GM12892 (cell line): ENCODE results near the gene CIITA.

Source experiments
- DNase-seq: peaks from one replicate; pipeline ENCODE4 v3.0.0; 2011; ENCODE audit not compliant: insufficient read length
- FAIRE-seq: peaks from 2 replicates; lab custom pipeline; 2011; peaks lifted over from hg19 to GRCh38; lab: Jason Lieb, UNC
- POLR2A ChIP-seq: IDR thresholded peaks from 2 replicates; pipeline ENCODE4 v1.6.1; 2011; ENCODE audit warnings: low read depth, low read length, control low read depth
- POLR2AphosphoS5 ChIP-seq: IDR thresholded peaks from 2 replicates; pipeline ENCODE4 v1.6.1; 2011; ENCODE audit warnings: low read depth, low read length, control low read depth
- TAF1 ChIP-seq: IDR thresholded peaks from 2 replicates; pipeline ENCODE4 v1.6.1; 2011; ENCODE audit warnings: low read depth, mild to moderate bottlenecking, control low read depth, low read length, borderline replicate concordance

The CIITA gene

GRCh38 chr16:10972108-10972818 lies 95.3 kb downstream of the CIITA start:
- TF ChIP-seq TAF1 (no peak), POLR2AphosphoS5 (no peak), POLR2A (no peak)
- DNase-seq (no peak), FAIRE-seq (no peak)

DNA sequence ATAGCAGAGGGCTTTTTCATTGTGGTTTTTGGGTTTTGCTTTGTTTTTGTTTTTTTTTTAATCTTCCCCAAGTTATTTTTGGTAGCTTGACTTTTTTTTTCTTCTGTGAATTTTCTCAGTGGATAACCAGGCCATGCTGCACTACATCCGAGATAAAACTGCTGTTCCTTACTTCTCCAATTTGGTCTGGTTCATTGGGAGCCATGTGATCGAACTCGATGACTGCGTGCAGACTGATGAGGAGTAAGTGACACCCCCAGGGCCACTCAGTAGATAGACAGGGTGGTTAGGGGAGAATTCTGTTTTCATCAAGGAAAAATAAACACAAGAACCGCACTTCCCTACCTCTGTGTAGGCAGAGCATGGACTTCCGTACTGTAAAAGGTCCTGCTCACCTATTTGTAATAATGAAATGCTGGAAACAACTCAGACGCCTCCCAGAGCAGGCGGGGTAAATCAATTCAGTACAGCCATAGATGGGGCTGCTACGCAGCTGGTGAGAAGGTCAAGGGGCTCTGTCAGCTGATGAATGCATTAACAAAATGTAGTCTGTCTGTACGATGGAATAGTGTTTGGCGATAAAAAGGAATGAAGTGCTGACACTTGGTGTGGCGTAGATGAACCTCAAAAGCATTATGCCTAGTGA lies 95.9 kb downstream of the CIITA start:
- TF ChIP-seq POLR2AphosphoS5 (no peak), POLR2A (no peak), TAF1 (no peak)
- no peak for DNase-seq
- FAIRE-seq = no peak

DNA sequence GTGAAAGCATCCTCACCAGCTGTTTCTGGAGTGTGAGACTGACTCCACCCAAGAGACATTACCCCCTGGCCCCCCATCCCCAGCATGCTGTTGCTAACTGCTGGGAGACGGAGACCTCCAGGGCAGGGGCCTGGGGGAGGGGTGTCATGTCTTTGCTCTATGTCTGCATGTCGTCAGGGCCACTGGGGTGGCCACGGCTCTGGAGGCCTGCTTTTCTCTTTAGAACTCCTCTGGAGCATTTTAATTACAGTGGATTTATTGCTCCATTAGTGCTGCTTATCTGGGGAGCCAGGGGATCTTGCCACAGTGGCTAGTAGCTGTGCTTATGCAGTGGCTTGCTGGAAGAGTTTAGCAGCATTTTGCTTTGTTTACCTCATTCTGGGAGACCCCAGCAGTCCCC lies 99.6 kb downstream of the CIITA start:
- no peak for FAIRE-seq
- no peak for DNase-seq
- no peak for TF ChIP-seq POLR2A
- TF ChIP-seq TAF1 = no peak
- no peak for TF ChIP-seq POLR2AphosphoS5

GRCh38 chr16:10978124-10978523 lies 101.1 kb downstream of the CIITA start:
- FAIRE-seq (no peak), DNase-seq (no peak)
- TF ChIP-seq TAF1 = no peak

DNA sequence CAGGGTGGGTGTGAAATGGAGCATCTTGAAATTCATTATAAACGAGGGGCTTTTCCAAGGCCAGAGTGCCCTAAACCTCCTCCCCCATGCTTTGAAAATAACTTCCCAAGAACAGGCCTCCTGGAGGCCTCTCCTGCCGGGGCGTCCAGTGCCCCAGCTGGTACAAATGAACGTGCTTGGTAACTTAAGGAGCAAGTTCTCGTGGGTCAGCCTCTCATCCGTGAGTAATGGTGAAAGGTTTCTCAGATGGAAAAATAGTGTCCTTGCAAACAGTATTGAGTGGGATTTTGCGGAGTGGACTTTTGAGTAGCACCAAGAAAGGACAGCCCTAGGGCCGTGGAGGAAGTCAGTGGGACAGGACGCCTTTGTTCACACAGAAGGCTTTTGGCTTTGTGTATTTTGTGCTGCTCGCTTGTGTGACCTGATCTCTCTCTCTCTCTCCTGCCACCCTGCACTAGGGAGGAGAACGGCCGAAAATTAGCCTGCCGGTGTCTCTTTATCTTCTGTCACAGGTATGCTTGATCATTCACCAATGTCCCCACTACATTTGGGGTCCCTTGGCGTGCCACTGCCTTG lies 102.0 kb downstream of the CIITA start:
- DNase-seq = no peak
- FAIRE-seq = no peak
- TF ChIP-seq POLR2A = no peak

DNA sequence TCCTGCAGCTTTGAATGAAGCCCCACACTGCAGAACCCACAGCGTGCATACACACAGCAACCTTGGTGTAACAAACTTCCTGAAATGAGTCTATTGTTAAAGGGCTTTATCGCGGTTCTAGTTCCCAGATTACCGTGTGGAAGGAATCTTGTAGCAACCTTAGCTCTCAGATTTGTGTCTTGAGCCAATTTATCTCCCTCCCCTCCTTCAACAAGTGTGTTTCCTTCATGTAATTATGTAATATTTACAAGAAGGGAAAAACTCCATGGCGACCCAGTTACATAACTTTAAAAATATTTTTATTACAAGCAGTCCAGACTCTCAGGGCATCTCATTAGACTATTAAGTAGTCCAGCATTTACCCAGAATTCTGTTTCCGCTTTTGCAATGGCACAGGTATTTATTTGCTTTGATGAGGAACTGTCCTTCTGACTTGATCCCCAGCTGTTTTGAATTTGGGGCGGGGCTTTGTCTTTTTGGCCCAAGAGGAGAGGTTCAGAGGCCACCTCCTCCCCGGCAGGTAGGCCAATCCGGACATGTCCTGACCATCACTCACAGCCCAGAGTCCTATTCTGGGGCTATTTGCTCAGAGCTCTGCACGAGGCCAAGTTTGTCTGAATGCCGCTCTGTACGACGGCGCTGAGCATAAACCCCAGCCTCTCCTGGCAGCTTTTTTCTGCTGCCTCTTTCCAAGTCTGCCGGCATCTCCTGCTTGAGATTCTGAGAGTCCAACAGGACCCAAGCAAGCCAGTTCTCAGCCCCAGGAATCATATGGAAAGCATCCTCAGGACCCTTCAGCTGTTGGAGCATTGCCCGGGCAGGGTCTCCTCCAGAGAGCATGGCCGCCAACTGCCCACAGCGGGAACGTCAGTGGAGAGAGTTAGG lies 103.0 kb downstream of the CIITA start:
- TF ChIP-seq POLR2AphosphoS5 = no peak
- TF ChIP-seq TAF1 = no peak
- no peak for TF ChIP-seq POLR2A
- DNase-seq (no peak), FAIRE-seq (no peak)

DNA sequence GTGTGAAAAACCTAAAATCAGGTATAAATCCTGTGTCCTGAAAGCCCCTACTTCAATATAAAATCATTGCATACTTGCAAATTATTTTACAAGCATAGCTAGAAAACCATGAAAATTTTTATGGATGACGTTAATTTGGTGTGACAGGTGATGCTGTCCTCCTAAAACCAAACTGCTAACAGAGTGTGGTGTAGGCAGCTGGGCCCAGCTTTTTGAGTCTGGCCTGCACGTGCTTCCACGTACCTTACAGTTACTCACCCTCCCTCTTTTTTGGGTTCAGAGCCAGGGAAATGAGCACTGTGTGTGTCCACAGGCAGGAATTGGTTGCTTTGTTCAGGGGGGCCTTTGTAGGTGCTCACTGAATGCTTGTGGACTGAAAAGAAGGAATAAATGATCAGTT lies 103.8 kb downstream of the CIITA start:
- FAIRE-seq (no peak), DNase-seq (no peak)
- TF ChIP-seq POLR2AphosphoS5 = no peak
- no peak for TF ChIP-seq TAF1
- TF ChIP-seq POLR2A = no peak

- no peak for TF ChIP-seq POLR2A
- TF ChIP-seq POLR2AphosphoS5 = no peak
- TF ChIP-seq TAF1 = no peak
- FAIRE-seq = peak; percentile 88
- DNase-seq = no peak
Measured at GRCh38 chr16:10981697-10982216, 104.8 kb downstream of the CIITA start.

DNA sequence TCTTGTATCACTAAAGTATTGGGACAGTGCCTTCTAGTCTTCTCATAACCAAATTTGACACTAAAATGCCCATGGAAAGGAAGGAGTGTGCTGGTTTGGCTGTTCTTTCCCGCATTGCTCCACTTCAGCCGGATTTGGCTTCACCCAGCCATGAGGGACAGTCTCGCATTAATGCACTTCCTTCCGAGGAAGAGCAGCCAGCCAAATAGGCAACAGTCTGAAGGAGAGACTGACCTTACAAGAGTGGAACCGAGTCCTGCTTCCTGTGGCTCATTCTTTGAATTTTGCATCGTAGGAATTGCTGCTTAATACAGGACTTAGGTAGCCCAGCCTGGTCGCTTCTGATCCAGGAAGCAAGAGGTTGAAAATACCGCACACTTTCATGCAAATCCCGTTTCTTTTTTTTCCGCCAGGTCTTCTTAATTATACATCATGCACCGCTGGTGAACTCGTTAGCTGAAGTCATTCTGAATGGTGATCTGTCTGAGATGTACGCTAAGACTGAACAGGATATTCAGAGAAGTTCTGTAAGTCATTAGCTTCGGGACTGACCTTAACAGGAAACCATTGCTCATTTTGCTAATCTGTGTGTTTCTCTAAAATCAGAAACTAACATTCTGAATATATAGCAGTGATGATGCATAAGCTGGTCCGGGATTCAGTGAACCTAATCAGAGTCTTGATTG lies 105.6 kb downstream of the CIITA start:
- DNase-seq = no peak
- no peak for TF ChIP-seq POLR2AphosphoS5
- no peak for TF ChIP-seq TAF1
- no peak for TF ChIP-seq POLR2A
- FAIRE-seq = peak; percentile 33

DNA sequence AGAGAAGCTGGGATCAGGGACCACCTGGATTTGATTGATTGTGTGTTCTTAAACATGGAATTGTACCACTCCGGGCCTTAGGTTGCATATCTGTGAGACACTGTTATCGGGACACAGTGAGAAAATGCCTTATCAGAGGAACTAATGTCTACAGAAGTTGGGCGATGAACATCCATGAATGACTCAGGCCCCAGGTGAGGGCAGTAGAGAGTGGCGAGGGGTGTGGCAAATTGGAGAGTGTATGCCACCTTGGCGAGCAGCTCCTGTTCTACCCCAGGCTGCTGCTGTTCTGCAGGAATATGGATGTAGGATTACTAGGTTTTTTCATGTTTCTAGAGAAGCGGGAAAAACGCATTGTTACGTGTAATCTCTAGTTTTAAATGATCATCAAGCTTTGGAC lies 106.2 kb downstream of the CIITA start:
- FAIRE-seq = no peak
- TF ChIP-seq POLR2AphosphoS5 (no peak), TAF1 (no peak), POLR2A (no peak)
- DNase-seq = no peak

GRCh38 chr16:10984509-10984908 lies 107.5 kb downstream of the CIITA start:
- DNase-seq (no peak), FAIRE-seq (no peak)
- no peak for TF ChIP-seq POLR2AphosphoS5
- no peak for TF ChIP-seq POLR2A
- no peak for TF ChIP-seq TAF1
